Activated T-cell treated with anti-CD3 and anti-CD28 coated beads, Interleukin-2, amount 50 U/mL, for 24 hours (primary cell): ENCODE results near the gene IQCF5.
"Not testable (repeated sequence)": the region's sequence is repeated elsewhere in the genome, so short reads cannot be mapped to it uniquely, and the experiment has no call there.

ENCODE experiments used
- DNase-seq: peaks from one replicate; pipeline ENCODE4 v3.0.0-alpha.2; 2020
- H3K27ac Mint-ChIP-seq: 2 replicates; pipeline ENCODE4 v1.8.0; 2020; ENCODE audit warnings: mild to moderate bottlenecking, mixed read lengths
- H3K27me3 Mint-ChIP-seq: 2 replicates; pipeline ENCODE4 v1.8.0; 2020; ENCODE audit warnings: mixed read lengths
- H3K36me3 Mint-ChIP-seq: 2 replicates; pipeline ENCODE4 v1.8.0; 2020; ENCODE audit warnings: low read depth, mixed read lengths
- H3K4me1 Mint-ChIP-seq: 2 replicates; pipeline ENCODE4 v1.8.0; 2020; ENCODE audit warnings: low read depth, mixed read lengths
- H3K4me3 Mint-ChIP-seq: 2 replicates; pipeline ENCODE4 v1.8.0; 2020; ENCODE audit warnings: mild to moderate bottlenecking, moderate library complexity, mixed read lengths
- H3K9me3 Mint-ChIP-seq: 2 replicates; pipeline ENCODE4 v1.8.0; 2020; ENCODE audit warnings: mixed read lengths

The IQCF5 gene

GRCh38 chr3:51886447-51886846 is 11.0 kb upstream of the IQCF5 start:
- Mint-ChIP-seq H3K4me3 (no peak overlapping the region), H3K4me1 (peaks cover 4% of the 10 kb centered on the region), H3K27me3 (peaks cover 16% of the 10 kb centered on the region), H3K27ac (no peak overlapping the region), H3K36me3 (no peaks in the 10 kb centered on the region), H3K9me3 (no peaks in the 10 kb centered on the region)
- no peak for DNase-seq

- H3K4me1 Mint-ChIP-seq, result no peaks in the 10 kb centered on the region
- no peaks in the 10 kb centered on the region for H3K36me3 Mint-ChIP-seq
- H3K4me3 Mint-ChIP-seq, result no peak overlapping the region
- DNase-seq, result no peak
- H3K27me3 Mint-ChIP-seq, result peaks cover 15% of the 10 kb centered on the region
- H3K9me3 Mint-ChIP-seq, result no peaks in the 10 kb centered on the region
- H3K27ac Mint-ChIP-seq, result no peak overlapping the region
Measured at GRCh38 chr3:51879937-51880336, 4.5 kb upstream of the IQCF5 start.

GRCh38 chr3:51876186-51876585 is 785 bp upstream of the IQCF5 start:
- H3K27ac Mint-ChIP-seq, result no peak overlapping the region
- H3K27me3 Mint-ChIP-seq, result peaks cover 6% of the 10 kb centered on the region
- peaks cover 2% of the 10 kb centered on the region for H3K4me1 Mint-ChIP-seq
- DNase-seq, result no peak
- H3K9me3 Mint-ChIP-seq, result no peaks in the 10 kb centered on the region
- no peak overlapping the region for H3K4me3 Mint-ChIP-seq
- H3K36me3 Mint-ChIP-seq, result no peaks in the 10 kb centered on the region

GRCh38 chr3:51874889-51875288 is 512 bp downstream of the IQCF5 start:
- DNase-seq, result no peak
- H3K4me3 Mint-ChIP-seq, result no peak overlapping the region
- H3K9me3 Mint-ChIP-seq, result no peaks in the 10 kb centered on the region
- no peaks in the 10 kb centered on the region for H3K36me3 Mint-ChIP-seq
- H3K4me1 Mint-ChIP-seq, result peaks cover 2% of the 10 kb centered on the region
- no peak overlapping the region for H3K27ac Mint-ChIP-seq
- peaks cover 5% of the 10 kb centered on the region for H3K27me3 Mint-ChIP-seq

GRCh38 chr3:51874411-51874810 is 990 bp downstream of the IQCF5 start:
- H3K9me3 Mint-ChIP-seq, result no peaks in the 10 kb centered on the region
- H3K36me3 Mint-ChIP-seq, result no peaks in the 10 kb centered on the region
- H3K4me3 Mint-ChIP-seq, result no peak overlapping the region
- peaks cover 2% of the 10 kb centered on the region for H3K4me1 Mint-ChIP-seq
- no peak overlapping the region for H3K27ac Mint-ChIP-seq
- DNase-seq, result no peak
- peaks cover 9% of the 10 kb centered on the region for H3K27me3 Mint-ChIP-seq

- peaks cover 2% of the 10 kb centered on the region for H3K4me1 Mint-ChIP-seq
- no peak overlapping the region for H3K4me3 Mint-ChIP-seq
- H3K27me3 Mint-ChIP-seq, result peaks cover 12% of the 10 kb centered on the region
- no peak overlapping the region for H3K27ac Mint-ChIP-seq
- no peaks in the 10 kb centered on the region for H3K36me3 Mint-ChIP-seq
- no peak for DNase-seq
- no peaks in the 10 kb centered on the region for H3K9me3 Mint-ChIP-seq
Measured at GRCh38 chr3:51873876-51874275, 1.5 kb downstream of the IQCF5 start.

- H3K27me3 Mint-ChIP-seq, result peaks cover 18% of the 10 kb centered on the region
- no peak overlapping the region for H3K27ac Mint-ChIP-seq
- DNase-seq, result no peak
- no peaks in the 10 kb centered on the region for H3K9me3 Mint-ChIP-seq
- H3K4me1 Mint-ChIP-seq, result peaks cover 2% of the 10 kb centered on the region
- H3K4me3 Mint-ChIP-seq, result no peak overlapping the region
- H3K36me3 Mint-ChIP-seq, result no peaks in the 10 kb centered on the region
Measured at GRCh38 chr3:51873253-51873766, 2.1 kb downstream of the IQCF5 start.

- Mint-ChIP-seq H3K27ac (no peak overlapping the region), H3K4me3 (no peak overlapping the region), H3K36me3 (no peaks in the 10 kb centered on the region), H3K27me3 (peaks cover 25% of the 10 kb centered on the region), H3K9me3 (no peaks in the 10 kb centered on the region), H3K4me1 (peaks cover 2% of the 10 kb centered on the region)
- DNase-seq, result no peak
Measured at GRCh38 chr3:51869304-51869703, 6.1 kb downstream of the IQCF5 start.

- H3K4me3 Mint-ChIP-seq, H3K36me3 Mint-ChIP-seq, H3K9me3 Mint-ChIP-seq, DNase-seq, H3K27ac Mint-ChIP-seq, H3K4me1 Mint-ChIP-seq: not testable (repeated sequence)
- peaks cover 25% of the 10 kb centered on the region for H3K27me3 Mint-ChIP-seq
Measured at GRCh38 chr3:51868896-51869295, 6.5 kb downstream of the IQCF5 start.

GRCh38 chr3:51862886-51863285 is 12.5 kb downstream of the IQCF5 start:
- DNase-seq, result no peak
- no peaks in the 10 kb centered on the region for H3K4me1 Mint-ChIP-seq
- H3K9me3 Mint-ChIP-seq, result no peaks in the 10 kb centered on the region
- H3K27me3 Mint-ChIP-seq, result peaks cover 11% of the 10 kb centered on the region
- H3K27ac Mint-ChIP-seq, result no peak overlapping the region
- no peak overlapping the region for H3K4me3 Mint-ChIP-seq
- no peaks in the 10 kb centered on the region for H3K36me3 Mint-ChIP-seq

- Mint-ChIP-seq H3K36me3 (no peaks in the 10 kb centered on the region), H3K9me3 (no peaks in the 10 kb centered on the region), H3K27me3 (peaks cover 6% of the 10 kb centered on the region), H3K4me3 (no peak within 1 kb of the TSS), H3K27ac (no peak within 1 kb of the TSS), H3K4me1 (no peaks in the 10 kb centered on the region)
- no peak for DNase-seq
Measured at GRCh38 chr3:51860703-51861665, 14.4 kb downstream of the IQCF5 start, which contains the start of gene IQCF2. Gene IQCF2, plus strand, starts transcription at chr3:51861615. Its CDS starts 52 bp downstream, at chr3:51861667.

- not testable (repeated sequence) for H3K27ac Mint-ChIP-seq, H3K36me3 Mint-ChIP-seq, DNase-seq, H3K4me3 Mint-ChIP-seq, H3K4me1 Mint-ChIP-seq, H3K9me3 Mint-ChIP-seq
- peaks cover 13% of the 10 kb centered on the region for H3K27me3 Mint-ChIP-seq
Measured at GRCh38 chr3:51855411-51855810, 20.0 kb downstream of the IQCF5 start.

GRCh38 chr3:51845129-51845528 is 30.3 kb downstream of the IQCF5 start:
- Mint-ChIP-seq H3K4me3 (no peak overlapping the region), H3K27me3 (peaks cover 38% of the 10 kb centered on the region)

GRCh38 chr3:51836606-51837005 is 38.8 kb downstream of the IQCF5 start:
- no peak for DNase-seq
- H3K36me3 Mint-ChIP-seq, result no peaks in the 10 kb centered on the region
- H3K27me3 Mint-ChIP-seq, result peaks cover 22% of the 10 kb centered on the region
- no peak overlapping the region for H3K4me3 Mint-ChIP-seq
- peaks cover 3% of the 10 kb centered on the region for H3K9me3 Mint-ChIP-seq
- no peak overlapping the region for H3K27ac Mint-ChIP-seq
- no peaks in the 10 kb centered on the region for H3K4me1 Mint-ChIP-seq

More at GRCh38 chr3:51845129-51845528, 30.3 kb downstream of the IQCF5 start:
- Mint-ChIP-seq H3K4me1 (no peaks in the 10 kb centered on the region), H3K9me3 (peaks cover 21% of the 10 kb centered on the region), H3K27ac (no peak overlapping the region), H3K36me3 (no peaks in the 10 kb centered on the region)
- DNase-seq, result no peak

- Mint-ChIP-seq H3K4me3 (no peak overlapping the region), H3K27me3 (peaks cover 12% of the 10 kb centered on the region), H3K27ac (no peak overlapping the region), H3K9me3 (peaks cover 22% of the 10 kb centered on the region), H3K36me3 (no peaks in the 10 kb centered on the region), H3K4me1 (no peaks in the 10 kb centered on the region)
- no peak for DNase-seq
Measured at GRCh38 chr3:51830836-51831385, 44.5 kb downstream of the IQCF5 start.
